Kidney tubule cell (primary cell): Measurements from ENCODE around the gene VEGFA.

Source experiments
- DNase-seq: peaks from one replicate; pipeline ENCODE4 v3.0.0-alpha.2; 2018; ENCODE audit warnings: low spot score

The VEGFA gene

DNA sequence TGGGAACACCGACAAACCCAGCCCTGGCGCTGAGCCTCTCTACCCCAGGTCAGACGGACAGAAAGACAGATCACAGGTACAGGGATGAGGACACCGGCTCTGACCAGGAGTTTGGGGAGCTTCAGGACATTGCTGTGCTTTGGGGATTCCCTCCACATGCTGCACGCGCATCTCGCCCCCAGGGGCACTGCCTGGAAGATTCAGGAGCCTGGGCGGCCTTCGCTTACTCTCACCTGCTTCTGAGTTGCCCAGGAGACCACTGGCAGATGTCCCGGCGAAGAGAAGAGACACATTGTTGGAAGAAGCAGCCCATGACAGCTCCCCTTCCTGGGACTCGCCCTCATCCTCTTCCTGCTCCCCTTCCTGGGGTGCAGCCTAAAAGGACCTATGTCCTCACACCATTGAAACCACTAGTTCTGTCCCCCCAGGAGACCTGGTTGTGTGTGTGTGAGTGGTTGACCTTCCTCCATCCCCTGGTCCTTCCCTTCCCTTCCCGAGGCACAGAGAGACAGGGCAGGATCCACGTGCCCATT, 15.3 kb downstream of the VEGFA start:
- no peak for DNase-seq

DNA sequence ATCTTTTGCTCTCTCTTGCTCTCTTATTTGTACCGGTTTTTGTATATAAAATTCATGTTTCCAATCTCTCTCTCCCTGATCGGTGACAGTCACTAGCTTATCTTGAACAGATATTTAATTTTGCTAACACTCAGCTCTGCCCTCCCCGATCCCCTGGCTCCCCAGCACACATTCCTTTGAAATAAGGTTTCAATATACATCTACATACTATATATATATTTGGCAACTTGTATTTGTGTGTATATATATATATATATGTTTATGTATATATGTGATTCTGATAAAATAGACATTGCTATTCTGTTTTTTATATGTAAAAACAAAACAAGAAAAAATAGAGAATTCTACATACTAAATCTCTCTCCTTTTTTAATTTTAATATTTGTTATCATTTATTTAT, 15.9 kb downstream of the VEGFA start:
- no peak for DNase-seq

GRCh38 chr6:43786664-43787329, 16.8 kb downstream of the VEGFA start:
- no peak for DNase-seq

GRCh38 chr6:43788301-43788700, 18.3 kb downstream of the VEGFA start:
- DNase-seq, result no peak

DNA sequence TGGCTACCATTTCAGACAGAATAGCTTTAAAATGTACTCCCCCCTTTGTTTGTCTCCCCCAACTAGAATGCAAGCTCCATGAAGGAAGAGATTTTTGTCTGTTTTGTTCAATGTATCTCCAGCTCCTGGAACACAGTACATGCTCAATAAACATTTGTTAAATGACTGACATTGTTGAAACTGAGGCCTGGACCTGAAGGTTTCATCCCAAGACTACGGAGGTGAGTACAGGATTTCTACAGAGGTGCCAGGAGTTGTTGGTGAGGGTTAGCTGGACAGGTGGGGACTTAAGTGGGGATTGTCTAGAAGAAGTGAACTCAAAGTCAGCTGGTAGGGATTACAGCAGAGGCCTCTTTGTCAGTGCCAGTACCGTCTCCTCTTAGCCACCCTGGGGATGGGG, 19.4 kb downstream of the VEGFA start:
- DNase-seq, result no peak

DNA sequence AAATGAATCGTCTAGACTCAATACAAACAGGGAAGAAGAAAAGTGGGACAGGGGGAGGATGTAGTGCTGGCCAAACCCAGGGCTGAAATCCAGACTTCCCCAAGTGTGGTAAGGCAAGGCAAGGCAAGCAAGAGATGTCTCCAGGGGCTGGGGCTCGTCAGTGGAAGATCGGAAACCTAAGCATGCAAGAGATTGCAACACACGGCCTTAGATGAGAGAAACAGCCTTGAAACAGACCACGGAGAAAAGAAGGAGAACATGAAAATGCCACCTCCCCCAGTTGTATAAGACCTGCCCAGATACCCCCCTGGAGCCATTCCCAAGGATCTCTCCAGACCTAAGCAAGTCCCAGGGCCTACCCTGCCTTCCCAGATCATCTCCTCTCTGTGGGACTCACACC, 20.0 kb downstream of the VEGFA start:
- no peak for DNase-seq

DNA sequence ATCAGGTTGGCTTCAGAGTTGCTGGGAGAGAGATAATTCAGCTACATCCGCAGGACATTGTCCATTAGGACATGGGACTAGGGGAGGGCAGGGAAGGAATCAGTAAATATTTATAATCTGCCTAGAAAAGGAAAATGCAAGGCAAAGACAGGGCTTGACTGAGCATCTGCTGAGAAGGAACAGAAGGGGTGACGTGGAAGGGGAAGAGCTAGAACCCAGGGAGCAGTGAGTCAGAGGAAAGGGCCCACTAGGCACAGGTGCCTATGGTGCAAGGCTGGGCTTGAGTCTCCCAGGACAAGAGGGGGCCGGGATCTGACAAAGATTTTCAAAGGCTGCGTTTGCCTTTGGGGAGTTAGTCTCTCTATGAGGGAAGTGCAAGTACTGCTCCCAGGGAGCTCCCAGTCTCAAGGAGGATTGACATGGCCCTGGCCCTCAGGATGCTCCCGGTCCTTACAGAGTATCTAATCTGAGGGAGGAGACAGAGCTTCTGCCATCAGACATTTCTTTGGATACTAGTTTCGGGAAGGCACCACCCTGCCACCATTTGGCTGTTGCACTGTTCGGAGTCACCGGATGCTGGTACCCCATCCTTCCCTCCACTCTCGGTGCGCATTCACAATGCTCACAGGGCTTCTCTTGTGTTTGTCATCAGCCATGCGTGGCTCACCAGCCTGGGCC, 21.9 kb downstream of the VEGFA start:
- no peak for DNase-seq

DNA sequence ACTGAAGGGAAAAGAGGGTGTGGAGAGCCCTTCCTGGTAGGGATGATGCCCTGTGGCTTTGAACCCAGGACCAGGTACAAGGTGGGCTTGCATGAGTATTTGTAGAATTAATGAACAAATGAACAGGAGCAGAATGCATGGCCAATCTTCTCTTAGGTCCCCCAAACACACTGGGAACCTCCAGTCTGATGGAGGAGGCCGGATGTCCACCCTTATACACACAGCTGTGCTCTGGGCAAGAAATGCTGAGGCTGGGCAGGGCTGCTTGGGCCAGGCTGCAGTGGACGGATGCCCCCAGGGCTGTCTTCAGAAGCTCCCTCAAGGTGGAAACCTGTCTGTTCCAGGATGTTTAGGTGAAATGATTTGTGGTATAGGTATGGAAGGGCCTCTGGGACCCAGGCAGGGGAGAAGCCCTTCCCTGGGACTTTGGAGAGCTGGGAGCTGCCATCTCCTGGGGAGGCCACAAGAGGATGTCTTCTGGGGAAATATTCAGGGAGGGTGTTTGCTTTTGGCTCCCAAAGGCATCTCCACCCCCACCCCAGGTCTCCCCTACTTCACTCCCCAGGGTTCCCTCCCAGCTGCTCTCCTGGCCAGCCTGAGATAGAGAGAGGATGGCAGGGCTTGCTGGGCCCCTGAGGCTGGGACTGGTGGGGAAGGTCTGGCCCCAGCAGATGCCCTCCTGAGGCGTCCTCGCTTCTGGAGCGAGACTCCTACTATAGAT, 23.3 kb downstream of the VEGFA start:
- no peak for DNase-seq

DNA sequence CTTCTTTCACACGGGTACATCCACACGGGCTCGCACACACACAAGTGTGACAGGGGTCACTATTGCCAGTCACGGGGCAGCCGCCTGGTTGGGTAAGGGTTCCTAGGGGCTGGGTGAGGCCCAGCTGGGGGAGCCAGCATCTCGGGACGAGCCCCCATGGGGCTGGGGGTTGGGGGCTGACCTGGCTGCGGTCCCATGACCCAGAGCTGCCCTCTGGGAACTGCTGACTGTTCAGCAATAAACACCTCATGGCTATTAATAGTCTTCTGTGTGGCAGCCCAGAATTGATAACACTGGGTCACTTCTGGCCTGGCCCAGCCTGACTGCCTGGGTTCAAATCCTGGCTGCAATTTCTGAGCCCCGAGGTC, 23.8 kb downstream of the VEGFA start:
- DNase-seq, result no peak

DNA sequence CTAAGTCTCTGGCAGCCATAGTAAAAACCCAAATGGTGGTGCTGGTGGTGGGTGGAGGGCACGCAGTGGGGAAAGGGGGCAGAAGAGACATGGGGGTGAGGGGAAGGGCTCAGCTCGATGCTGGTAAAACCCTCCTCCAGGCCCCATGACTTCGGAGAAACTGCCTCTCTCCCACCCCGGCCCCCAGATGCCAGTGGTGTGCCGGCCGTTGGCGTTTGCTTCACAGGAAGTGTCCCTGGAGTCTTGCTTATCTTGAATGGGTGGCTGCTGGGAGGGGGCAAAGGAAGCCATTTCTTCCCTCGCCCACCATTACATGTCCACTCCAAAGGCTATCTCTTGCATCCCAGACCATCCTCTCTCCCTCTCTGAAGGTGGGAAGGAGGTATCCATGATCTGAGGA, 25.4 kb downstream of the VEGFA start:
- DNase-seq, result no peak

GRCh38 chr6:43796168-43796567, 26.2 kb downstream of the VEGFA start:
- DNase-seq, result no peak

- no peak for DNase-seq
These were observed 27.2 kb downstream of the VEGFA start for GRCh38 chr6:43796903-43797890.

- DNase-seq, result no peak
These were observed 27.9 kb downstream of the VEGFA start for GRCh38 chr6:43797919-43798318.

GRCh38 chr6:43798688-43799444, 28.9 kb downstream of the VEGFA start:
- peak; percentile 96 for DNase-seq

DNA sequence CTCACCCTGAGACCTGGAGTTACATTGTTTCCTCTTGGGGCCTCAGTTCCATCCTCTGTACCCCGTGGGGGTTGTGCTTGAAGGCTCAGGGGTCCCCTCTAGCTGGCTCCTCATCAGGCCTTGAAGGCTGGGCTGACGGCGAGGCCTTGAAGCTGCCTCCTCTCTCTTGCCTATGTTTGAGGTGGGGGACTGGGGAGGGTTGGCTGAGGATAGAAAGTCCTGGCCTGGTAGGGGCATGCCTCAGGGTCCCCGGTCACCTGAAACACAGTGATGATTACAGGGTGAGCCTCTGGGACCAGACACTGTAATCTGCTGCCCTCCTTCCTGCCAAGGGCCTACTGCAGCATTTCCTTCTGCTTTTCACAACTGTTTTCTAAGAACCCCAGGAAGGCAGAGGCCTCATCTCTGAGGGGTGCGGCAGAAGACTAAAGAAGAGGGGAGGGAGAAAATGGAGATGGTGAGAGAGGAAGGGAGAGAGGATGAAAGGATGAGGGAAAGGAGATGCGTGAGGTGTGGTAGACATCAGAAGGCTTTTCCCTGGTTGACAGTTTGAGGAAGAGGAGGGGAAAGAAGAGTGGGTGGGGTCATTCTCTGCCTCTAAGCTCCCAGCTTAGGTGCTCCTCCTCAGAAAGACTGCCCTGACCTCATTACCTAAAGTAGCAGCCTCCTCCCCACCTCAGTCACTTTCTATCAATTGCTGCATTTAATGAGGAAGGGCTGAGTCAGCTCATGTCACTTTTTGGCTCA, 29.7 kb downstream of the VEGFA start:
- DNase-seq, result no peak

DNA sequence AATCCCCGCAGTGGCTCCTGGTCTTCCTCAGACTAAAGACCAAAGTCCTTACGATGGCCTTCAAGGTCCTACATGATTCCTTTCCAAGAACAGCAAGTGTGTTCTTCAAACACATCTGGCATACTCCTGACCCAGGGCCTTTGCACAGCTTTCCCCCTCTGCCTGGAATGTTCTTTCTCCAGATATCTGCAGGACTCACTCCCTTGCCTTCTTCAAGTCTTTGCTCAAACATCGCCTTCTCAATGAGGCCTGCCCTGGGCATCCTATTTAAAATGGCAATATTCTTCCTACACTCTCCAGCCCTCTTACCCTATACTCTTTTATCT, 30.2 kb downstream of the VEGFA start:
- DNase-seq, result no peak

DNA sequence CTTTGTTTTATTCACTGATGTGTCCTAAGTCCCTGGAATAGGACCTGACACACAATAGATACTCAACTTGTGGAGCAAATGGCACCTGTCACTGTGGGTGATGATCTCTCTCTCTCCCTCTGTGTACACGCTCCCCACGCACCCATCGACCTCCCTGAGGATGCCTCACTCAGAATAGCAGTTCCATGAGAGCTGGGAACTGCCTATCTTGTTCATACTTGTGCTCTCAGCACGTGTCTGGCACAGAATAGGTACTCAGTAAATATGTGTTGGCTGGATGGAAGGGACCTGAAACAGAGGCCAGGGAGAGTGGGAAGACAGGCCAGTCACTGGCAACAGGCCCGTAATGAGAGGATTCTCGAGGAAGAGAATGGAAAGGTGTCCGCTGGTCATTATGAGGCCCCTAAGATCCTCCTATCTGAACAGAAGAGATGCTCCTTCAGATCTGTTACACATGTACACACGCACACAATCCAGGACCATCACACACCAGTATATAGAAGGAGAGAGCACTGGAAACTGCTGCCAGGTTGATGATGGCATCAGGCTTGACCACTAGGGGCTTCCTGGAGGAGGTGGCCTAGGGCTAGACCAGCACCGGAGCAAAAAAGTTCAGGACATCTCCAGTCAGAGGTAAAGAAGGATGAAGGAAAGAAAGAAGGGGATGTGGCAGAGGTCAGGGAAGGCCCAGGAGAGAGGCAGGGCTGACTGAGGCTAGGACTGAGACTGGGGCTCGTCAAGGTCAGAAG, 30.9 kb downstream of the VEGFA start:
- DNase-seq, result no peak

- DNase-seq, result no peak
These were observed 31.6 kb downstream of the VEGFA start for GRCh38 chr6:43801495-43802181.

DNA sequence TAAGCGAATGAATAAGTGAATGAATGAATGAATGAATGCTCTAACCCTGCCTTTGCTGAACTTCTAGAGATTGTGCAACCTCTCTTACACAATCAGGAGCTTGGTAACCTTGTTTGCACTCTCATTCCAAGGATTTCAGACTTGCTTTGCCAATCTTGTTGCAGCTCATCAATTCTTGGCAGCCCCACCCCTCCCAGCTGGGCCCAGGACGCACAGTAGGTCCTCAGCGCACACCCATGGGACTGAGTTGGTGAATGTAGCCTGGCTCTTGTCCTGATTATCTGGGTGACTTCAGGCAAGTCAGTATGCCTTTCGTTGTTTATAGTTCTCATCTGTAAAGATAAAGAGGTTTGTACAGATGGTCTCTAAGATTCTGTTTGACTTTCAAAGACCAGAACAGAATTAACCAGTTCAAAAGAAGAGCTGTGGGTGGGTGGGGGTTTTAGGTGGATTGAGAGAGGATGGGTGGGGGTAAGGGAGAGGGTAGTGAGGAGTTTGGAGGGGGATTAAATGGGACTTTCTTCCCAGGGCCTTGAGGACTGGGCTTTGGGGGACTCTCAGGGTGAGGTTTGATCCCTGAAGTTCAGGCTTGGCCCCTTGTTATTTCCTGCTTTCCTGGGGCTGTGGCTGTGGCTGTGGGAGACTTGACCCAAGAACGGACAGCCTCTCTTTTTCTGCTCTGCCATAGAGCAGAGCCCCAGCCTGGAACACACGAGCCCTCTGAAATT, 33.2 kb downstream of the VEGFA start:
- no peak for DNase-seq
